Posterior vena cava (tissue), 2 donors: Measurements from ENCODE around the gene PWWP2B. TPM values are rescaled to one million over a fixed set of nuclear protein-coding genes. Genes with fewer than 3 reads are reported as not detected.

Experiments used
- DNase-seq: peaks from one replicate; pipeline ENCODE4 v3.0.0-alpha.2; 2020; ENCODE audit warnings: low spot score
- intact Hi-C, 2 donors: fragments of 100-400 bp; cut with DNase I; formaldehyde crosslinking; loops; one replicate each; pipeline versions ENCODE4 v1.14.1 to v1.14.2; 2022 to 2023
- total RNA-seq, 2 donors: library from RNA; stranded (reverse); fragmentation: NEBNext Ultra II Directional; extraction: Animal tissue kit (Norgen Biotek cat#: 25700); gene quantifications; one replicate each; pipeline ENCODE4 v1.2.1, GENCODE V29; 2021
- donor health status: DM: yes; HTN: yes; CAD: no.
- donor health status: DM: yes; HTN: yes; CAD: no.

The PWWP2B gene
- total RNA-seq, 2 donors from 2014 or later = 10.4 to 16.1 TPM

DNA sequence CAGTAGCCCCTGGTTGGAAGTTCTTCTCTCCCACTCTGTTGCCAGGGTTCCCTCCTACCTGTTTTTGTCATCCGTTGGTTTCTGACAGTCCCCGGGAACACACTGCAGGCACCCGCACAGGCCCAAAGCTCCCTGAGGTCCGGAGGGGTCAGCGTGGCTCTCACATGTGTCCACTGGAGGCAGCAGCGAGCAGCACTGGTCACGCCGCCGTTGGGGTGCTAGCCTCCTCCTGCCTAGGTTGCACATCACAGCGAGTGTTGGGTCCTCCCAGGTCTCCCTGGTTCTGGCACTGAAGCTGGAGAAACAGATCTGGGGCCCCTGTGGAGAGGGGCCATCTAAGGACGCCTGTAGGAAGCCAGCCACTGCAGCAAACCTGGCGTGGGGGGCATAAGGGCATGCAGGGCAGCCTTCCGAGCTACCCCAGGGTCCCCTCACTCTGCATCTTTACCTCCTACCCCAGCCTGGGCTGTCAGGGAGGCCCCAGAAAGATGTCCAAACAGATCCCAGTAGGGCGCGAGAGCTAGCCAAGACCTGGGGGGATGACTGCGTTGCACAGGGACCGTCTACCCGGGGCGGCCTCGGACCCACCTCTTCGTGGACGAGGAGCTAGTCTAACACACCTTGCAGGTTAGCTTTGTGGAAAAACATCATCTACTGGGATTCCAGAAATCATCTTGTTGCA is 36.1 kb upstream of the PWWP2B start:
- DNase-seq = peak; percentile 85
- intact Hi-C loops = no loop called here

- peak; percentile 42 for DNase-seq
Observed at GRCh38 chr10:132361581-132362101, 35.4 kb upstream of the PWWP2B start.

DNA sequence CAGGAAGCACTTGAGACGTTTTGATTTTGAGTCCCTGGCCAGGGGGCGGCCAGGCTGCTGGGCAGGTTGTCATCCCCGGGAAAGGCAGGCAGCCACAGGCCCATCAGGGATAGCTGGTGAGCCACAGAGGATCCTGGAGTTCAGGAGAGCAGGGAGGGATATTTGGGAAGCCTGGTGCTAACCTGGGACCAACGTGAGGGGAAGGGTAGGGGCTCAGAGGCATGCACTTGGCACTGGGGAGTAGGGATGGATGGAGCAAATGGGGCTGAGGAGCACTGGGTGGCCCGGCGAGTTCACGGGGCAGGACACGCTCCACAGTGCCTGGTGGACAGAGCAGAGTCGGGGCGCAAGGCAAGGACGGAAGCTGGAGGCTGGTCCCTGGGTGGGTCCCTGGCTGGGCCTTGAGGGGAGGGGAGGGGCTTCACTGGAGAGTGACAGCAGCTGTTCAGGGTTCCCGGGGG is 34.8 kb upstream of the PWWP2B start:
- DNase-seq = peak; percentile 44
- intact Hi-C loops = no loop called here

More at GRCh38 chr10:132361581-132362101, 35.4 kb upstream of the PWWP2B start:
- intact Hi-C loops = no loop called here

DNA sequence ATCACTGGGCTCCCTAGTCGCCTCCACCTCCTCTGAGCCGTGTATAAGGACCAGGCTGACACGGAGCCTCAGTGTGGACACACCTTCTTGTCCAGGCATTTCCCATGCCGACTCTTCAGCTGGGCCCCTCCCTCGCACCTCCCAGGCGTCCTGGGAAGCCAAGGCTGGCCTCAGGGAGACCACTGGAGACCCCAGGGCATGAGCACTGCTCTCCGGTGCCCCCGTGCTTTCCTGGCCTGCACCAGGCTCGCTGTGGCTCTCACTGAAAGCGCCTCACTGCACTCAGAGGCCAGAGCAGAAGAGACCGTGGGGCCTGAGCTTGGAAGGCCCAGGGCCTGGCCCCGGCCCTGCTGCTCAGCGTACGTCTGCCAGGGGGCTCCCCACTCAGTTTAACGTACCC is 33.6 kb upstream of the PWWP2B start:
- peak; percentile 57 for DNase-seq

DNA sequence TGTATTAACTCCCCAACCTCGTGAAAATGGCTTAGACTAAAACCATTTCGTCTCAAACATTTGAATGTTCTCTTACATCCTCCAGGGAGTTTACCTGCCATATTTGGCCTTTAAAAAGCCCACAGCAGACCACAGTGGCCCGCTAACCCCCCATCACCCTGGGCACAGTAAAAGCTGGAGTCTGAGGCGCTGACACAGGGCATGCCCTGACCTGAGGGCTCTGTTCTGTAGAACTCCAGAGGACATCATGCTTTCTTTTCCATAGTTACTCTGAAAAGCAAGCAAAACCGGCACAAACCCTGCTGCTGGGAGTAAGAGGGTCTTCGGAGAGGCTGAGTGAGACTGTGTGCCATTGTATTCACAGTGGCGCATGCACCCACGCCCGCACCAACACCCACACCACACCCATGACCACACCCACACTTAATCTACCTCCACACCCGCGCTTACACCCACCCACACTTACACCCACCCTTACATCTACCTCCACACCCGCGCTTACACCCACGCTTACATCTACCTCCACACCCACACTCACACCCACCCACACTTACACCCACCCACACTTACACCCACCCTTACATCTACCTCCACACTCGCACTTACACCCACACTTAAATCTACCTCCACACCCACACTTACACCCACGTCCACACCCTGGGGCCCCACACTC is 32.9 kb upstream of the PWWP2B start:
- intact Hi-C loops = no loop called here

More for the DNA sequence above, 33.6 kb upstream of the PWWP2B start:
- intact Hi-C loops = no loop called here

DNA sequence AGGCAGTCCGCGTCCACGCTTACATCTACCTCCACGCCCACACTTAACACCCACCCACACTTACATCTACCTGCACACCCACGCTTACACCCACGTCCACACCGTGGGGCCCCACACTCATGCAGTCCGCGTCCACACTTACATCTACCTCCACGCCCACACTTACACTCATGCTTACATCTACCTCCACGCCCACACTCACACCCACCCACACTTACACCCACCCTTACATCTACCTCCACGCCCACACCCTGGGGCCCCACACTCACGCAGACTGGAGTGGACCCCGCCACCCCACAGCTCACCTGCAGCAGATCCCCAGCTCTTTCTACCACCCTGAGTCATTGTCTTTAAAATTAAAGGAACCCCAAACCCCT is 32.4 kb upstream of the PWWP2B start:
- DNase-seq = no peak
- intact Hi-C loops = no loop called here

More for the DNA sequence above, 32.9 kb upstream of the PWWP2B start:
- no peak for DNase-seq

- intact Hi-C loops = no loop called here
- no peak for DNase-seq
Observed at GRCh38 chr10:132365102-132365501, 31.9 kb upstream of the PWWP2B start.

DNA sequence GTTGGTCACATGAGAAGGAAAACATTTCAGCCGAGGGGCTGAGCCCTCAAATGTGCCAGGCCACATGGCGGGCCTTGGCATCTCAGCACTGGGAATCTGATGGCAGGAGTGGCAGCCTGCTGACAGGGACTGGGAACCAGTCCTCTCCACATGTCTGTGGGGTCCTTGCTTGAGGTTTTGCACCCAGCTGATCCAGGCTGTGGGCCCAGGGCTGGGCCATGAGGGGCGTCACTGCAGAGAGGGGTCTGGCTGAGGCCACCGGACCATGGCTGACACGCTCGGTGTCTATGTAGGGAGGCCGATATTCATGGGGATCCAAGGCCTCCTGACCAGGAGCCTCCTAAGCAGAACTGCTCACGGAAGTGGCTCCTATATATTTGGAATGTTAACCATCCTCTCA is 31.0 kb upstream of the PWWP2B start:
- intact Hi-C loops = no loop called here
- DNase-seq = no peak

DNA sequence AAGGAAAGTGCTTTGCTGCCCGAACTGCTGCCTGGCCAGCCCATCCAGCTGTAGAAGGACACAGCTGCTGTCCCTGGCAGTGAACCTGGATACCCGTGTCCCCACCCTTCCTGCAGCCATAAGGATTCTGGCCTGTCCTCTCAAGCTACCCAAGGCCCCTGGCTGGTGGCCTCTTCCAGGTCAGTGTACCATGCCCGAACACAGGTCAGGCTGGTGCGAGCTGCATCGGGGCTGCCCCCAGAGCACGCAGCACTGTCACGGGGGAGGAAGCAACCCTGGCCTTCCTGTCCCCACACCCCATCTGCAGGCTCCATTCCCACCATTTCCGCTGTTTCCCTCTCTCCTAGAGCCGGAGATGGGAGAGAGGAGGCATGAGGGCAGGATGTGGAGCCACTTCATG is 30.5 kb upstream of the PWWP2B start:
- intact Hi-C loops = no loop called here
- DNase-seq = no peak

DNA sequence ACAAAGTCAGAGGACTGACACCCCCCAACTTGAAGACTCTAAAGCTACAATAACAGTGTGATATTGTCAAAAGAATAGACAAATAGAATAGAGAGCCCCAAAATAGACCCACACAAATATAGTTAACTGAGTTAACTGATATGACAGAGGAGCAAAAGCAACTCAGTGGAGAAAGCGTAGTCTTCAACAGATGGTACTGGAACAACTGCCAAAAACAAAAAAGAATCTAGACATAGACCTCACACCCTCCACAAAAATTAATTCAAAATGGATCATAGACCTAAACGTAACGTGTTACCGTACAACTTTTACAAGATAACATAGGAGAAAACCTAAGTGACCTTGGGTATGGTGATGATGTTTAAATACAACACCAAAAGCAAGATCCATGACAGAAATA is 28.6 kb upstream of the PWWP2B start:
- no peak for DNase-seq
- intact Hi-C loops = no loop called here

DNA sequence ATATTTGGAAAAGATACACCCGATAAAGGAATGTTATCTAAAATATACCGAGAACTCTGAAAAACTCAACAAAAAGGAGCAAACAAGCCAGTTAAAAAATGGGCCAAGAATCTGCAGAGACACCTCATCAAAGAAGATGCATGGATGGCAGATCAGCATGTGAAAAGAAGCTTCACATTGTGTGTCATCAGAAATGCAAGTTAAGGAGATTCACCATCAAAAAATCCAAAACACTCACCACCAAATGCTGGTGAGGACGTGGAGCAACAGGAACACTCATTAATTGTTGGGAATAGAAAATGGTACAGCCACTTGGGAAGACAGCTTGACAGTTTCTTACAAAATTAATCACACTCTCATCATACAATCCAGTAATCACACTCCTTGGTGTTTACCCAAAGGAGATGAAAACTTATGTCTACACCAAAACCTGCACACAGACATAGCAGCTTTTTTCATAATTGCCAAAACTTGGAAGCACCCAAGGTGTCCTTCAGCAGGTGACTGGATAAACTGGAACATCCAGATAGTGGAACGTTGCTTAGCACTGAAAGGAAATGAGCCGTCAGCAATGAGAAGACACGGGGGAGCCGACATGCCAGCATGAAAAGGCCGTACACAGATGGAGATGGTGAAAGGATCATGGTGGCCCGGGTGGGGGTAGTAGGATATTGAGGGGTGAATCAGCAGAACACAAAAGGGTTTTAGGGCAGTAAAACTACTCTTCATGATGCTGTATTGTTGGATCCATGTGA is 27.9 kb upstream of the PWWP2B start:
- intact Hi-C loops = no loop called here
- no peak for DNase-seq

DNA sequence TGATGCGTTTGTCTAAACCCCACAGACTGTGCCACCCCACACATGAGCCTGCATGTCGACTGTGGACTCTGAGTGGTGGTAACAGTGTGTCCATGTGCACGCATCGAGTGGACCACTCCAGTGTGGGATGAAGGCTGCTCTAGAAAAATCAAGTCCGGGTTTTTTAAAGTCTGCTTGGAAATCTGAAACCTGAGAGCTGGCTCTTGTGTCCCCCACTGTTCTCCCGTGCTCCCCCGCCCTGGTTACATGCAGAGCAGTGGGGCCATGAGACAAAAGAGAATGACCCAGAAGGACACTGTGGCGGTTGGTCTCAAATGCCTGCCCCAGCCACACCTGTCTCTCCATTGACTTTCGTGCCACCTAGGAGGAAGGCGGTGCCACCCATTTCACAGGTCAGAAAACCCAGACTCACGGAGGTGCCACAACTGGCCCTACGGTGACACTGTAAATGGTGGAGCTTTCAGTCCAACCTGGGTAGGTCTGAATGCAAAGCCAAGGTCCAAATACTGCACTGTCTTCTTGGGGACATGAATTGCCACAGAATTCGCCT is 27.3 kb upstream of the PWWP2B start:
- intact Hi-C loops = no loop called here
- no peak for DNase-seq

- intact Hi-C loops = no loop called here
- no peak for DNase-seq
Observed at GRCh38 chr10:132370426-132371340, 26.3 kb upstream of the PWWP2B start.

GRCh38 chr10:132371641-132372081 is 25.3 kb upstream of the PWWP2B start:
- peak; percentile 35 for DNase-seq
- intact Hi-C loops = no loop called here

DNA sequence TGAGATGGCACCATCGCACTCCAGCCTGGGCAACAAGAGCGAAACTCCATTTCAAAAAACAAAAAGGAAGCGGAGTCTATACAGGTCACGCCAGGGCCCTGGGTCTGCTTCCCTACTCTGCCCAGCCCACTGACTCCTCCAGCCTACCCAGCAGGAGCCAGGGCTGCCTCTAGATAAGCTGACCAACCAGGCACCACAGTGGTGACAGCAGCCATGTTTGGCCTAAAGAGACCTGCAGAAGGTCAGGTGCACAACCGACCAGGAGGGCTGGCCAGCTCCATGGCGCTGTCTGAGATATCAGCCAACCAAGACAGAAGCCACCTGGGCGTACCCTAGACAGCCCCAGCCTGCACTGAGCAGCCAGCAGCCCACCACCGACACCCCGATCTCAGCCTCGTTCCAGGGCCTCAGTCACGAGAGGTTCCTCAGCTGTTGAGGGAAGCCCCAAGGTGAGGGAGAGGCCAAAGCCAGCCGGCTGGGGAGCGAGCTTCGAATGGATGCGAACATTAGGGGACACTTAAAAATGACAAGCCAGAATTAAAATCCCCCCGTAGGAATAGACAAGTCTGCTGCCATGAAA is 24.4 kb upstream of the PWWP2B start:
- intact Hi-C loops = no loop called here
- DNase-seq = peak; percentile 56

DNA sequence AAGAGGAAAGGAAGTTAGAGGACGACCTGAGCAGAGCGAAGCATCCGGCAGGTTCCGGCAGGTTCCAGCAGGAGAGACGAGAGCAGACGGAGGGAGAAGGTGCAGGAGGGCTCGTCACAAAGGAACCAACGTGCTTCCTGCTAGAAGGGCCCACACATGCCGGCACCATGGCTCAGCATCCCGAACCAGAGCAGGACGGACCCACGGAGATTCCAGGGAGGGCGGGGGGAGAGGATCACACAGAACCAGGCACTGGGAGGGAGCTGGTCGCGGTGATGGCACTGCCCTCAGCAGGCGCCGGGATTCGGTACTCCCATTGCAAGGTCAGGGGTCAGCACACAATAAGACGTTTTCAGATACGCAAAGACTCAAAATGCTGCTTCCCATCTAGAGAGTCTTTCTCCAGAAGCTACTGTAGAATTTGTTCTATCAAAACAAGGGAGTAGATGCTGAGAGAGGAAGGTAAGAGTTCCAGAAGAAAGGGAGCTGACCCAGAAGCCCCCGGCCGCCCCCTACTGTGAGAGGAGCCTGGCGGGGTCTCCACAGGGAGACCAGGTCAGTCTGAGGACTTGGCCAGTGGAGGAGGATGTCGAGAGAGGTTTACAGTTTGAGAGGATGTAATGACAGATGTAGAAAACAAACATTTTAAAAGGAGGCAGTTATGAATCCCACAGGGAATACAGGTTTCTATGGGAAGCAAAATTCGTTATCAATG is 23.6 kb upstream of the PWWP2B start:
- intact Hi-C loops = no loop called here
- peak; percentile 48 for DNase-seq

DNA sequence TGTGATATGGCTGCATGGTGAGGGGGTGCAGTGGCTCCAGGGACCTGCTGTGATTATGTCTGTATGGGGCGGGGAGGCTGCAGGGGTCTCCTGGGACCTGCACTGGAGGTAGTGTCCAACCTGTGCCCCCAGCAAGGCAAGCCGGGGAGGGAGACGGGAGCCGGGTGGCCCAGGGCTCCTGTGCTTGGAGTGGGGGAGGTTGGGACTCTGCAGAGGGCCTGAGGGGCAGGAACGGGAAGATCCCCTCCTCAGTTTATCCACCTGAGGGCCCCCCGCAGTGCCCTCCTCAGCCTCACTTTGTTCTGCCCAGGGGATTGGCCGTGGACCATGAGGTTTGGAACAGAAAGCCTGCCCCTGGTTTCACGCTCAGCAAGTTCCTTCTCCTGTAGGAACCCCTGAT is 22.8 kb upstream of the PWWP2B start:
- intact Hi-C loops = no loop called here
- peak; percentile 76 for DNase-seq

- intact Hi-C loops = no loop called here
- DNase-seq = no peak
Observed at GRCh38 chr10:132374612-132375011, 22.4 kb upstream of the PWWP2B start.
